ENCODE results near the gene CIPC. TPM values are rescaled to one million over a fixed set of nuclear protein-coding genes. Genes with fewer than 3 reads are reported as not detected.

The CIPC gene
- total and polyA plus RNA-seq, 4 donors, result 6.4 to 32.0 (median 18.6) TPM

DNA sequence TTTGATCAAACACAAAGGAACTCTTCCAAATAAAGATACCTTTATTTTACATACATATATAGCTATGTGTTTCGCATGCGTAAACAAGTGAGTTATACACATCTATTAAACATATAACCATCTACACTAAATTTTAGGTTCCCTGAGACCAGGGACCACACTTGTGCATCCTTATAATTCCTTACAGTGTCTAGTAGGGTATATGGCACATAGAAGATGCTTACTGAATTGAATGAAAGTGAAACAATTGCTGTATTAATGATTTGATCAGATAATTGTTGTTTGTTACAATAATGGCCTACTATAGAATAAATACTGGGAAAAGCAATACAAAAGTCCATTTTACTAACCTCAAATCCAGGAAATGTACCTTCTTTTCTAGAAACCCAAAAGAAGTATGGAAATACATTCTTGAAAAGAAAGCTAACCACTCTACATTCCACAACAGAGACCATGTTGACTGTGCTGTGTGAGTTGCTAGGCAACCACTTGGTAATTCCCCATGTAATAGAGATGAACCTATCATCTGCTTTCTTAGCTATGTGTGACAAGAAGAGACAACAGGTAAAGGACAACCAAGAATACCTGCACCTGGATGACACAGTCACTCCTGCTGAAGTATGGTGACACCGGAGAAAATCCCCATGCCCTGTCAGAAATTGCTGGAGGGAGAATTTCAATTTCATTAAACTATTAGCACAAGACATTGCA lies 11.9 kb upstream of the CIPC start:
- Histone ChIP-seq H3K27me3 (ENCODE audit: control insufficient read depth in 3 of 3, insufficient read depth in 3 of 3, low read length in 2 of 3) (no peaks in the 10 kb centered on the region), H3K4me3 (no peak overlapping the region), H3K36me3 (ENCODE audit: control insufficient read depth in 4 of 4, insufficient read depth in 4 of 4, low read length in 4 of 4) (no peaks in the 10 kb centered on the region), H3K9me3 (ENCODE audit: control insufficient read depth in 4 of 4, insufficient read depth in 3 of 4, low read length in 3 of 4) (peaks cover 0 to 3% (median 2%) of the 10 kb centered on the region in 4 donors), H3K27ac (ENCODE audit: low read depth in 1 of 2, low read length in 1 of 2) (peak overlapping the region in 1 of 2 donors; percentile 64), H3K9ac (ENCODE audit: insufficient read depth in 1 of 2, low read length in 2 of 2) (no peak overlapping the region), H3K4me1 (ENCODE audit: control insufficient read depth in 5 of 5, insufficient read depth in 5 of 5, low read length in 5 of 5) (peaks cover 0 to 12% (median 0%) of the 10 kb centered on the region in 5 donors)
- peak; percentile 27 for ATAC-seq (ENCODE audit: insufficient read depth, low FRiP score)
- 88 to 95% methylated on average over 3 of the region's 3 CpGs for WGBS, 2 donors
- peak; percentile 46 to 77 (median 72) for DNase-seq
- TF ChIP-seq, protein P1, sequence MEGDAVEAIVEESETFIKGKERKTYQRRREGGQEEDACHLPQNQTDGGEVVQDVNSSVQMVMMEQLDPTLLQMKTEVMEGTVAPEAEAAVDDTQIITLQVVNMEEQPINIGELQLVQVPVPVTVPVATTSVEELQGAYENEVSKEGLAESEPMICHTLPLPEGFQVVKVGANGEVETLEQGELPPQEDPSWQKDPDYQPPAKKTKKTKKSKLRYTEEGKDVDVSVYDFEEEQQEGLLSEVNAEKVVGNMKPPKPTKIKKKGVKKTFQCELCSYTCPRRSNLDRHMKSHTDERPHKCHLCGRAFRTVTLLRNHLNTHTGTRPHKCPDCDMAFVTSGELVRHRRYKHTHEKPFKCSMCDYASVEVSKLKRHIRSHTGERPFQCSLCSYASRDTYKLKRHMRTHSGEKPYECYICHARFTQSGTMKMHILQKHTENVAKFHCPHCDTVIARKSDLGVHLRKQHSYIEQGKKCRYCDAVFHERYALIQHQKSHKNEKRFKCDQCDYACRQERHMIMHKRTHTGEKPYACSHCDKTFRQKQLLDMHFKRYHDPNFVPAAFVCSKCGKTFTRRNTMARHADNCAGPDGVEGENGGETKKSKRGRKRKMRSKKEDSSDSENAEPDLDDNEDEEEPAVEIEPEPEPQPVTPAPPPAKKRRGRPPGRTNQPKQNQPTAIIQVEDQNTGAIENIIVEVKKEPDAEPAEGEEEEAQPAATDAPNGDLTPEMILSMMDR (IDR thresholded peaks at IDR 0.05; ENCODE audit: control extremely low read depth, extremely low read depth), result no peak

GRCh38 chr14:77086951-77087350 lies 11.1 kb upstream of the CIPC start:
- ATAC-seq (ENCODE audit: insufficient read depth, low FRiP score) (no peak), DNase-seq (no peak)
- TF ChIP-seq, protein P1 (IDR thresholded peaks at IDR 0.05; ENCODE audit: control extremely low read depth, extremely low read depth), result no peak
- Histone ChIP-seq H3K4me1 (ENCODE audit: control insufficient read depth in 5 of 5, insufficient read depth in 5 of 5, low read length in 5 of 5) (peaks cover 0 to 12% (median 0%) of the 10 kb centered on the region in 5 donors), H3K36me3 (ENCODE audit: control insufficient read depth in 4 of 4, insufficient read depth in 4 of 4, low read length in 4 of 4) (no peaks in the 10 kb centered on the region), H3K27me3 (ENCODE audit: control insufficient read depth in 3 of 3, insufficient read depth in 3 of 3, low read length in 2 of 3) (no peaks in the 10 kb centered on the region), H3K27ac (ENCODE audit: low read depth in 1 of 2, low read length in 1 of 2) (no peak overlapping the region), H3K4me3 (no peak overlapping the region), H3K9ac (ENCODE audit: insufficient read depth in 1 of 2, low read length in 2 of 2) (no peak overlapping the region), H3K9me3 (ENCODE audit: control insufficient read depth in 4 of 4, insufficient read depth in 3 of 4, low read length in 3 of 4) (peaks cover 0 to 9% (median 4%) of the 10 kb centered on the region in 4 donors)
- 85 to 93% methylated on average over 6 of the region's 6 CpGs for WGBS, 2 donors

DNA sequence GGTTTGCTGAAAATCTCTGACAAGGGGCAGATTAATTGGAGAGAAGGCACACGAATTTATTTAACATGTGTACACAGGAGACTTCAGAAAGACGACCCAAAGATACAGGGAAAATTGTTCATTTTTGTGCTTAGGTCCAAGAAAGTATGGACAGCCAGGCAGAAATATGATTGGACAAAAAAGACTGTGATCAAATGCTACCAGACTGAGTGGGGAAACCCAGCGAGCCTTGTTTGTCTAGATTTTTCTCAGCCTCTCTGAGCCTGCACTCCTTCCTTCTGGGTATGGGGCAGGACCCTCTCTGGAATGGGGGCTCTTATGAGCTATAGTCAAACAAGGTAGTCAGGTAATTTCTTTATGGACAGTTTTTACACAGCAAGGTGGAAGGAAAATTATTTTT lies 10.4 kb upstream of the CIPC start:
- Histone ChIP-seq H3K4me1 (ENCODE audit: control insufficient read depth in 5 of 5, insufficient read depth in 5 of 5, low read length in 5 of 5) (peaks cover 0 to 12% (median 0%) of the 10 kb centered on the region in 5 donors), H3K4me3 (no peak overlapping the region), H3K9ac (ENCODE audit: insufficient read depth in 1 of 2, low read length in 2 of 2) (peak overlapping the region in 1 of 2 donors; percentile 13), H3K27ac (ENCODE audit: low read depth in 1 of 2, low read length in 1 of 2) (no peak overlapping the region), H3K36me3 (ENCODE audit: control insufficient read depth in 4 of 4, insufficient read depth in 4 of 4, low read length in 4 of 4) (no peaks in the 10 kb centered on the region), H3K9me3 (ENCODE audit: control insufficient read depth in 4 of 4, insufficient read depth in 3 of 4, low read length in 3 of 4) (peaks cover 0 to 9% (median 4%) of the 10 kb centered on the region in 4 donors), H3K27me3 (ENCODE audit: control insufficient read depth in 3 of 3, insufficient read depth in 3 of 3, low read length in 2 of 3) (no peaks in the 10 kb centered on the region)
- TF ChIP-seq, protein P1 (IDR thresholded peaks at IDR 0.05; ENCODE audit: control extremely low read depth, extremely low read depth), result no peak
- 69 to 77% methylated on average over 3 of the region's 3 CpGs for WGBS, 2 donors
- ATAC-seq (ENCODE audit: insufficient read depth, low FRiP score) (no peak), DNase-seq (no peak)

Measured in lung (tissue), 12 donors.